Astrocyte (in vitro differentiated cells and primary cell): ENCODE results near the gene DHRS4. TPM values are rescaled to one million over a fixed set of nuclear protein-coding genes. Genes with fewer than 3 reads are reported as not detected.
"Not testable (repeated sequence)": the region's sequence is repeated elsewhere in the genome, so short reads cannot be mapped to it uniquely, and the experiment has no call there.

Experiments
- DNase-seq: peaks from one replicate; pipeline ENCODE4 v3.0.0-alpha.2; 2010; ENCODE audit warnings: low read depth
- FAIRE-seq: peaks from 2 replicates; lab custom pipeline; 2011; peaks lifted over from hg19 to GRCh38; lab: Jason Lieb, UNC
- H2AFZ ChIP-seq: 2 replicates; pipeline ENCODE4 v1.6.0; 2012; ENCODE audit warnings: low read depth, low read length, inconsistent platforms
- H3K27ac ChIP-seq: 2 replicates; pipeline ENCODE4 v1.5.1; 2011; ENCODE audit warnings: low read depth, low read length, inconsistent platforms
- H3K27me3 ChIP-seq: 2 replicates; pipeline ENCODE4 v1.6.0; 2011; ENCODE audit warnings: low read length, inconsistent platforms; ENCODE audit not compliant: insufficient read depth
- H3K36me3 ChIP-seq: 2 replicates; pipeline ENCODE4 v1.5.1; 2011; ENCODE audit warnings: low read length, inconsistent platforms; ENCODE audit not compliant: insufficient read depth
- H3K4me1 ChIP-seq: 2 replicates; pipeline ENCODE4 v1.5.1; 2011; ENCODE audit warnings: low read length, inconsistent platforms; ENCODE audit not compliant: insufficient read depth
- H3K4me2 ChIP-seq: 2 replicates; pipeline ENCODE4 v1.6.0; 2012; ENCODE audit warnings: low read length, inconsistent platforms
- H3K4me3 ChIP-seq: 2 replicates; pipeline ENCODE4 v1.5.1; 2011; ENCODE audit warnings: low read depth, mild to moderate bottlenecking, low read length, inconsistent platforms; ENCODE audit not compliant: insufficient read depth
- H3K79me2 ChIP-seq: 2 replicates; pipeline ENCODE4 v1.6.0; 2012; ENCODE audit warnings: mild to moderate bottlenecking, low read length, inconsistent platforms; ENCODE audit not compliant: insufficient read depth
- H3K9ac ChIP-seq: 2 replicates; pipeline ENCODE4 v1.6.0; 2012; ENCODE audit warnings: mild to moderate bottlenecking, low read length, inconsistent platforms
- H3K9me3 ChIP-seq: 2 replicates; pipeline ENCODE4 v1.5.1; 2012; ENCODE audit warnings: low read depth, mild to moderate bottlenecking, low read length, inconsistent platforms; ENCODE audit not compliant: insufficient read depth
- H4K20me1 ChIP-seq: 2 replicates; pipeline ENCODE4 v1.6.0; 2012; ENCODE audit warnings: low read length, inconsistent platforms; ENCODE audit not compliant: insufficient read depth
- H3K27ac Mint-ChIP-seq: one replicate; pipeline ENCODE4 v1.8.0; 2021; ENCODE audit warnings: mild to moderate bottlenecking, mixed read lengths; ENCODE audit not compliant: unreplicated experiment
- H3K27me3 Mint-ChIP-seq: one replicate; pipeline ENCODE4 v1.8.0; 2021; ENCODE audit warnings: low read depth, mixed read lengths; ENCODE audit not compliant: unreplicated experiment
- H3K36me3 Mint-ChIP-seq: one replicate; pipeline ENCODE4 v1.8.0; 2021; ENCODE audit warnings: low read depth, mixed read lengths; ENCODE audit not compliant: unreplicated experiment
- H3K4me1 Mint-ChIP-seq: one replicate; pipeline ENCODE4 v1.8.0; 2021; ENCODE audit warnings: low read depth, mixed read lengths; ENCODE audit not compliant: unreplicated experiment
- H3K4me3 Mint-ChIP-seq: one replicate; pipeline ENCODE4 v1.8.0; 2021; ENCODE audit warnings: mild to moderate bottlenecking, moderate library complexity, mixed read lengths; ENCODE audit not compliant: unreplicated experiment
- H3K9me3 Mint-ChIP-seq: one replicate; pipeline ENCODE4 v1.8.0; 2021; ENCODE audit warnings: mild to moderate bottlenecking, mixed read lengths; ENCODE audit not compliant: unreplicated experiment
- total RNA-seq: library from RNA; stranded (reverse); gene quantifications from 2 replicates; pipeline ENCODE4 v1.2.1, GENCODE V29; 2021

DHRS4 gene
- total RNA-seq, 1 donor from 2014 or later: 18.4 TPM

- H3K79me2 ChIP-seq, DNase-seq, H2AFZ ChIP-seq, H3K4me2 ChIP-seq, H3K4me3 Mint-ChIP-seq, H3K4me1 Mint-ChIP-seq, H3K9ac ChIP-seq, H3K4me1 ChIP-seq, H3K9me3 Mint-ChIP-seq, H3K27ac ChIP-seq, H3K27me3 ChIP-seq, H3K9me3 ChIP-seq, H3K4me3 ChIP-seq, H4K20me1 ChIP-seq, H3K36me3 ChIP-seq, FAIRE-seq, H3K27ac Mint-ChIP-seq, H3K36me3 Mint-ChIP-seq: not testable (repeated sequence)
- H3K27me3 Mint-ChIP-seq: peaks cover 11% of the 10 kb centered on the region
Measured at GRCh38 chr14:23989734-23990445, 36.3 kb downstream of the DHRS4 start.

GRCh38 chr14:23990961-23991360 is 37.4 kb downstream of the DHRS4 start:
- not testable (repeated sequence) for H3K9ac ChIP-seq, H4K20me1 ChIP-seq, H3K27me3 ChIP-seq, H3K36me3 ChIP-seq, H3K36me3 Mint-ChIP-seq, H3K4me3 ChIP-seq, FAIRE-seq, H3K4me1 Mint-ChIP-seq, H3K27ac ChIP-seq, H3K79me2 ChIP-seq, H2AFZ ChIP-seq, H3K4me2 ChIP-seq, H3K9me3 ChIP-seq, H3K27ac Mint-ChIP-seq, H3K9me3 Mint-ChIP-seq, H3K4me3 Mint-ChIP-seq, H3K4me1 ChIP-seq, DNase-seq
- H3K27me3 Mint-ChIP-seq: peaks cover 11% of the 10 kb centered on the region

- not testable (repeated sequence) for H2AFZ ChIP-seq, H3K9me3 ChIP-seq, H3K79me2 ChIP-seq, H3K36me3 Mint-ChIP-seq, H3K9ac ChIP-seq, H3K27ac ChIP-seq, H3K27ac Mint-ChIP-seq, H3K4me2 ChIP-seq, FAIRE-seq, H4K20me1 ChIP-seq, DNase-seq, H3K9me3 Mint-ChIP-seq, H3K36me3 ChIP-seq, H3K27me3 Mint-ChIP-seq, H3K4me1 ChIP-seq, H3K4me3 Mint-ChIP-seq, H3K4me1 Mint-ChIP-seq, H3K4me3 ChIP-seq, H3K27me3 ChIP-seq
Measured at GRCh38 chr14:23993042-23993441, 39.5 kb downstream of the DHRS4 start.

- H3K79me2 ChIP-seq, H3K9me3 Mint-ChIP-seq, H3K9ac ChIP-seq, DNase-seq, H3K4me3 ChIP-seq, H3K27me3 ChIP-seq, H3K4me1 ChIP-seq, H3K27ac Mint-ChIP-seq, H3K9me3 ChIP-seq, H3K27me3 Mint-ChIP-seq, H3K4me2 ChIP-seq, H3K36me3 ChIP-seq, H3K27ac ChIP-seq, H3K4me1 Mint-ChIP-seq, H2AFZ ChIP-seq, H3K4me3 Mint-ChIP-seq, H3K36me3 Mint-ChIP-seq, FAIRE-seq, H4K20me1 ChIP-seq: not testable (repeated sequence)
Measured at GRCh38 chr14:23996009-23996408, 42.4 kb downstream of the DHRS4 start.

GRCh38 chr14:23996825-23997224 is 43.3 kb downstream of the DHRS4 start:
- not testable (repeated sequence) for H3K4me3 Mint-ChIP-seq, H4K20me1 ChIP-seq, H3K9me3 ChIP-seq, H3K27me3 Mint-ChIP-seq, H3K36me3 Mint-ChIP-seq, H3K27ac ChIP-seq, H3K36me3 ChIP-seq, H2AFZ ChIP-seq, FAIRE-seq, H3K4me2 ChIP-seq, H3K27ac Mint-ChIP-seq, H3K27me3 ChIP-seq, H3K4me1 ChIP-seq, DNase-seq, H3K4me1 Mint-ChIP-seq, H3K9me3 Mint-ChIP-seq, H3K9ac ChIP-seq, H3K79me2 ChIP-seq, H3K4me3 ChIP-seq

GRCh38 chr14:23999640-24000039 is 46.1 kb downstream of the DHRS4 start:
- H3K79me2 ChIP-seq, H3K4me3 ChIP-seq, H3K9me3 ChIP-seq, H3K27me3 ChIP-seq, H3K4me1 Mint-ChIP-seq, H3K9me3 Mint-ChIP-seq, DNase-seq, H4K20me1 ChIP-seq, H3K4me3 Mint-ChIP-seq, H3K27ac ChIP-seq, H3K36me3 ChIP-seq, H3K4me2 ChIP-seq, FAIRE-seq, H3K36me3 Mint-ChIP-seq, H3K27ac Mint-ChIP-seq, H2AFZ ChIP-seq, H3K9ac ChIP-seq, H3K27me3 Mint-ChIP-seq, H3K4me1 ChIP-seq: not testable (repeated sequence)
